GM18505 (cell line): ENCODE data around the gene MYH11.

Experiments used
- ATAC-seq: cut with Tn5 transposase; IDR thresholded peaks from one replicate; pipeline ENCODE4 v1.9.1; 2021; ENCODE audit not compliant: unreplicated experiment
- POLR2A ChIP-seq: IDR thresholded peaks from 4 replicates; pipeline ENCODE4 v1.6.1; 2011; ENCODE audit warnings: borderline replicate concordance; ENCODE audit not compliant: insufficient read depth, insufficient read length; ENCODE audit errors: extremely low read depth

Gene MYH11

DNA sequence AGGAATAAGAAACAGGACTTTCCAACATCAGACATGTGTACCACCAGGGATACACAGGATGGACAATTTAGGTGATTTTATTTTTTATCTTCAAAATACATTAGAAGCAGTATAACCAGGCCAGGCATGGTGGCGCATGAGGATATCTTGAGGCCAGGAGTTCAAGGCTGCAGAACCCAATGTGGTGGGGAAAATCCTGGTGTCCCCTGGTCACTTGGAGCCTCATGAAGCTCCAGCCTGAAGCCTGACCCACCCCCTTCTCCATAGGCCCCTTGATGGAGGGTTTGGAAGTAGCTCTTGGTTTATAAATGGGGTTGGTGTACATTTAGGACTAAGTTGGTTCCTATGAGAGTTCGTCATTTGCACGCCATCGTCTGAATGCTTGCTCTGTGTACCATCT lies 88.6 kb downstream of the MYH11 start:
- ATAC-seq: no peak
- no peak for TF ChIP-seq POLR2A

GRCh38 chr16:15766918-15767317 lies 89.9 kb downstream of the MYH11 start:
- TF ChIP-seq POLR2A: no peak
- ATAC-seq: no peak

GRCh38 chr16:15765880-15766279 lies 90.9 kb downstream of the MYH11 start:
- peak; percentile 66 for ATAC-seq

GRCh38 chr16:15765116-15765515 lies 91.7 kb downstream of the MYH11 start:
- TF ChIP-seq POLR2A: no peak
- no peak for ATAC-seq

More at GRCh38 chr16:15765880-15766279, 90.9 kb downstream of the MYH11 start:
- TF ChIP-seq POLR2A: no peak

- ATAC-seq: no peak
- no peak for TF ChIP-seq POLR2A
Measured at GRCh38 chr16:15764112-15764511, 92.7 kb downstream of the MYH11 start.

DNA sequence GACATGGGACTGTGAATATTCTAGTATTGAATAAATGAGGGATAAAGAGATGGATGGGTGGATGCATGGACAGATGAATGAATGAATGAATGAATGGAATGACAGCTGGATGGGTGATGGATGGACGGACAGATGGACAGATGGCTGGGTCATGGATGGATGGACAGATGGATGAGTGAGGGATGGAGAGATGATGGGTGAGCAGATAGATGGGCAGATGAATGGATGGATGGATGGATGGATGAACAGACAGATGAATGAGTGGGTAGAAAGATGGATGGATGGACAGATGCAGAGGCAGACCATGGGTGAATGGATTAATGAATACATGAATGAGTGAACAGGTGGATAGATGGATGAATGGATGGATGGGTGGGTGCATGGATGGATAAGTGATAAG lies 96.7 kb downstream of the MYH11 start:
- no peak for ATAC-seq

DNA sequence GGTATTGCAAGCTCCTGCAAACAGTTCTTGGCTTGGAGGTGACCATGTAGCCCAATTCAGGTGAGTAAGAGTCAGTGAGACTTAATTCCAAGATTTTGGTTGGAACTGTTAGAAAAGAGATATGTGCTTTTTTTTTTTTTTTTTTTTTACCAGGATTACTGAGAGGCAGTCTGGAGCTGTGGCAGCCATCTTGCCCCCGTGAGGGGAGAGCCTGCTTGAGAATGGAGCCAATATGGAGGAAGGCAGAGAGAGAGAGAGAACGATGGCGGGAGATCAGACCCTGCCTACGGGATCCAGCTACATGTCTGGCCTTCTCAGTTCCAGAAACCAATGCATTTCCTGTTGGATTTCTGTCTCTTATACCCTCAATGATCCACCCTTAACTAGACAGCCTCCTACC lies 97.8 kb downstream of the MYH11 start:
- ATAC-seq: no peak
- TF ChIP-seq POLR2A: no peak

More for the DNA sequence above, 96.7 kb downstream of the MYH11 start:
- TF ChIP-seq POLR2A: no peak

- no peak for ATAC-seq
- TF ChIP-seq POLR2A: no peak
Measured at GRCh38 chr16:15757630-15758251, 99.1 kb downstream of the MYH11 start.

DNA sequence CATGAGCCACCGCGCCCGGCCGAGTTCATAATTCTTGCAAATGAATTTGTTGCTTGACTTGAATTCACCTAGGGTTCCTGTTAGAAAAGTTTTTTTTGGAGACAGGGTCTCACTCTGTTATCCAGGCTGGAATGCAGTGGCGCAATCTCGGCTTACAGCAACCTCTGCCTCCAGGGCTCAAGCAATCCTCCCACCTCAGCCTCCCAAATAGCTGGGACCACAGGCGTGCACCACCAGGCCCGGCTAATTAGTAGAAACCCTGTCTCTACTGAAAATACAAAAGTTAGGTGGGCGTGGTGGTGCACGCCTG lies 99.8 kb downstream of the MYH11 start:
- no peak for TF ChIP-seq POLR2A
- ATAC-seq: no peak

DNA sequence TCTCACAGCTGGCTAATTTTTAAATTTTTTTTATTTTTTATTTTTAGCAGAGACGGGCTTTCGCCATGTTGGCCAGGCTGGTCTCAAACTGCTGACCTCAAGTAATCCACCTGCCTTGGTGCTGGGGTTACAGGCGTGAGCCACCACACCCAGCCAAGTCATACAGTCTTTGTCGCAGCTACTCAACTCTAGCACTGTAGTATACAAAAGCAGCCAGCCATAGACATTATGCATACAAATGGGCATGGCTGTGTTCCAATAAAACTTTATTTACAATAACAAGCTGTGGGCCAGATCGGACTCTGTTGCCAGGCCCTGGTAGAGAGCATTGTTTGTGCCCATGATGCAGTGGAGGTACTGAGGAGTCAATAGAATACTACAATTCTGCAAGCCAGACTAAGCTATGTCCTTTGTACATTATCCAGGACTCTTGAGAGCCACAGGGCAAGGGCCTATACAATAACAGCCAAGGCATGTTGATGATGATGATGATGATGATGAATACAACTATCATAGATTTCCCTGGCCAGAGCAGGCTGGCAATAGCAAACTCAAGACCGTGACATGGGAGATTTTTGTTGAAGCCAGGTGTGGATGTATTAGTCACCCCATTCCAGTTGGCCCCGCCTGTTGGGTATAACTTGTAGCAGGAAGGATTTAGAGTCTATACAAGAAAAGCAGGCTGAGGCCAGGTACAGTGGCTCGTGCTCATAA lies 101.8 kb downstream of the MYH11 start:
- no peak for TF ChIP-seq POLR2A
- ATAC-seq: no peak

DNA sequence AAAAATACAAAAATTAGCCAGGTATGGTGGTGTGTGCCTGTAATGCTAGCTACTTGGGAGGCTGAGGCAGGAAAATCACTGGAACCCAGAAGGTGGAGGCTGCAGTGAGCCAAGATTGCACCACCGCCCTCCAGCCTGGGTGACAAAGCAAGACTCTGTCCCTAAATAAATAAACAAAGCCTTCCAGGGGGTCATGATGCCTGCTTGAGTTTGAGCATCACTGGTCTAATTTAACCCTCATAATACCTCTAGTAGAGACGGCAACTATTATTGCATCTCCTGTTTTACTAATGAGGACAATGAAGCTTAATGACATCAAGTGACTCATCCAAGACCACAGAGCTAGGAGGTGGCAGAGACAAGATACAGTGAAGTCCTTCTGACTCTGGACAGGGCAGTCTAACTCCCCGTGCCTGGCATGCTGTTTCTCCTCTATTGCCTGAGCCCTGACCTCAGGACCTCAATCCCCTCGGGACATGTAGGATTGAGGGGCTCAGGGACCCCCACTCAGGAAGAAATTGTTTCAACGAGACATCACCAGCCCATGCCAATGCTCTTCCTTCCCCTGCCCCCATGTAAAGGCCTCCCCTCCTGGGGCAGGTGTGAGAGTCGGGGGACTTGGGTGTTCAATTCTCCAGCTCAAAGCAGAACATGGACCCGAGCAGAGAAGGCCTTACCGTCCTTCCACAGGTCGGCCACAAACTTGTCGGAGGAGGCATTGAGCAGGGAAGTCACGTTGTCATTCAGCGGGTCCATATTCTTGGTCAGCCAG lies 103.9 kb downstream of the MYH11 start:
- no peak for ATAC-seq
- TF ChIP-seq POLR2A: no peak

- no peak for ATAC-seq
- no peak for TF ChIP-seq POLR2A
Measured at GRCh38 chr16:15751940-15752339, 104.9 kb downstream of the MYH11 start.

- no peak for ATAC-seq
- no peak for TF ChIP-seq POLR2A
Measured at GRCh38 chr16:15749985-15750384, 106.8 kb downstream of the MYH11 start.

GRCh38 chr16:15749371-15749770 lies 107.5 kb downstream of the MYH11 start:
- no peak for TF ChIP-seq POLR2A
- ATAC-seq: no peak
